AG08395 (cell line): ENCODE data around the gene SYK.

Experiments
- DNase-seq: peaks from one replicate; pipeline ENCODE4 v3.0.0; 2012; ENCODE audit warnings: mixed read lengths, low spot score

Gene SYK

DNA sequence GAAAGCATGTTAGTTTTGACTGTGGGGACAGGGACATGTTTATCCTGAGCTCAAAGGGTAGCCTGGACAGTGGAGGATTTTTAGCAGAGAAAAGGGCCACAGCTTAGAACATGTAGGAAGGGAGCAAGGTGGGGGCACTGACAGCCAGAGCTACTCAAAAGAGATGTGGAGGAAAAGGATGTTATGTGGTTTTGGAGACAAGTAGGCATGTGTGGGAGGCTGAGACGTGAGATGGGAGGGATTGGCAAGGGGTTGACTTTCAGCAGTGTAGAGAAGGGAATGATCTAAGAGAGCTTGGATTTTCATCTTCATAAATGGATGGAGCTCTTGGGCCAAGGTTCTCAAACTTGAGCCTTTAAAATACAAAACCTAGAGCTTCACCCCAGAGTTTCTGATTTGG, 24.0 kb downstream of the SYK start:
- DNase-seq = no peak

GRCh38 chr9:90826326-90827020, 24.9 kb downstream of the SYK start:
- DNase-seq = no peak

DNA sequence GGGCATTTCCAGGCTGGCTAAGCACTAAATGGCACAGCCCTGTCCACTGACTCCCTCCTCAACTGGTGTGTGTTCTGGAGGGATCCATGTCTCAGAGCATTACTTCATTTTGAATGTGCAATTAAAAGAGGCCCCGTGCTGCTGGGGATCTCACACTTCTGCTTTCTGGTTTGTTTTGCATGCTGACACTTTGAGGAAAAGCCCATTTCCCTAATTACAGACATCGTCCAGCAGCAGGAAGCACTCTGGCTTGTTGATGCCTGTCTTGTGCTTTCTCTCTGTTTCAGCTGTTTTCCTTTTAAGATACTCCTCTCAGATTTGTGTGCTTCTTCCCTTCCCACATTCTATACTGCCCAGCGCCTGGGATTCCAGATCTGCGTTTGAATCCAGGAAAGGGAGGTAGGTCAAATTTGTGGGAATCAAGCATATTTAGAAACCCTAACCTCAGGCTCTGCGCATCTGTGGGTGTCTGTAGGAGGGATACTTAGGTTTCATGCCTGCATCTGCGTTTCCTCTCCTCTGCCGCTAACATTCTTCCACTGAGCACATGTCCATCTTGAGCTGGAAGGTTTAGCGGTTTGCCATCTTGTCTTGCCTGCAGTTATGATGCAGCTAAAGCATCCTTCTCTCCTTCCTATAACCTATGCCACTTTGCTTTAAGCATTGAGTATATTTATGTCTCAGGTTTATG, 25.7 kb downstream of the SYK start:
- no peak for DNase-seq

GRCh38 chr9:90830051-90830450, 28.4 kb downstream of the SYK start:
- no peak for DNase-seq

- no peak for DNase-seq
Measured at GRCh38 chr9:90830977-90831376, 29.4 kb downstream of the SYK start.

DNA sequence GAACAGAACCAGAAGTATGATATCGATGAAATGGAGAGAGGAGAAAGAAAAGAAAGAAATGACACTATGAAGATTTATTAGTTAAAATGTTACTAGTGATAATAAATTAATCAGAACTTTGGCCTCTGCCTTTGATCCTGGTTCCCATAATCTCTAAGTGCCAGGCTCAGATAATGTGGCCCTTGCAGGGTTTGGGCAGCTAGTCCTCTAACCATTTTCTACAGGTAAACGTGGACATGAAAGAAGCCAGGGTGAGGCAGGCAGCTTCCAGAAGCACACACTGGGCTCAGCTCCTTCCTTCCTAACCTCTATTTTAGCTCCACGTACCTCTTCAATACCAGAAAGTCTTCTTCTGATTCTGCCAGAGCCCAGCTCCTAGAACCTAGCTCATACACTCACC, 30.6 kb downstream of the SYK start:
- no peak for DNase-seq

DNA sequence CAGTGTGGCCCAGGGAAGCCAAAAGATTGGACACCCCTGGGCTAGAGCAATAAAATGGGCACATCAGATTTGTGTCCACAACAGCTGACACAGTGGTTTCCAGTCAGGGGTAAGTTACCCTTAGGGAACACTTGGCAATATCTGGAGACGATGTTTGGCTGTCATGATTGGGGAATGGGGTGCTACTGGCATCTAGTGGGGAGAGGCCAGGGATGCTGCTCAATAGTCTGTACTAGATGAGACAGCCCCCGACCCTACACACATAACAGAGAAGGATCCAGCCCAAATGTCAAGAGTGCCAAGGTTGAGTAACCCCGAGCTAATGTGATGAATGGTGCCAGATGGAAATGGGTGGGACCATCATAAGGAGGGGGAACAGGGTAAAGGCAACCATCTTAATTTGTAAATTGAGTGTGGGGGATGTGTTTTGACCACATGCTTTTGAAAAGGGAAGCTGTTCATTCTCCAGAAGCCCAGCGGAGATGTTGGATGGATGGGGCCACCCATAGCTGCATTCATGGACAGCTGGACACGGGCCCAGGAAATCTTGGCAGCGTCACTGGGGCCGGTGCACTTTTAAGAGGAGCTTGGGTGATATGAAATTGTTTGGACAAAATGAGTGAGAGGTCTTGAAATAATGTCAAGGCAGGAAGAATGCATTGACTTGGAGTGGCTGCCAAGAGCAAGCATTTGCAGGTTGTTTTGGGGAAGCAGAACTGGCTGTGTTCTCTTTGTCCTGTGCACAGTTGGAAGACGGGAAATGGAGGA, 33.4 kb downstream of the SYK start:
- no peak for DNase-seq

DNA sequence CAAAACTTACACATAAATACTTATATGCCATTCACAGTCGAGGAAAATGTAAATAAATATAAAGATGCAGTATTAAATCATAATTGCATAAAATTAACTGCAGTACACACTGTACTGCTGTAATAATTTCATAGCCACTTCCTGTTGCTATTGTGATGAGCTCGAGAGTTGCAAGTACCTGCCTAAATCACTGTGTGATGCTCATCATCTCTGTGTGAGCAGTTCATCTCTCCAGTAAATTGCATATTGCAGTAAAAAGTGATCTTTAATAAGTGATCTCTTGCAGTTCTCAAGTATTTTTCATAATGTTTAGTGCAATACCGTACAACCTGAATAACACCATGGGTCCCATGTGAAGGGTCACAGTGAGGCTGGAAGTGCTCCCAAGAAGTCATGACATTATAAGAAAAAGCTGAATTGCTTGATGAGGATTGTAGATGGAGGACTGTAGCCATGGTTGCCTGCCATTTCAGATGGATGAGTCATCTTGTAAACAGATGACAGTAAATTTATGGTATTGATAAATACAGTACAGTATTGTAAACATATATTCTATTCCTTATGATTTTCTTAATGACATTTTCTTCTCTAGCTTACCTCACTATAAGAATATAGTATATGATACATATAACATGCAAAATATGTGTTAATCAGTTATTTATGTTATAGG, 34.9 kb downstream of the SYK start:
- DNase-seq = no peak

GRCh38 chr9:90838098-90838497, 36.5 kb downstream of the SYK start:
- DNase-seq = no peak

DNA sequence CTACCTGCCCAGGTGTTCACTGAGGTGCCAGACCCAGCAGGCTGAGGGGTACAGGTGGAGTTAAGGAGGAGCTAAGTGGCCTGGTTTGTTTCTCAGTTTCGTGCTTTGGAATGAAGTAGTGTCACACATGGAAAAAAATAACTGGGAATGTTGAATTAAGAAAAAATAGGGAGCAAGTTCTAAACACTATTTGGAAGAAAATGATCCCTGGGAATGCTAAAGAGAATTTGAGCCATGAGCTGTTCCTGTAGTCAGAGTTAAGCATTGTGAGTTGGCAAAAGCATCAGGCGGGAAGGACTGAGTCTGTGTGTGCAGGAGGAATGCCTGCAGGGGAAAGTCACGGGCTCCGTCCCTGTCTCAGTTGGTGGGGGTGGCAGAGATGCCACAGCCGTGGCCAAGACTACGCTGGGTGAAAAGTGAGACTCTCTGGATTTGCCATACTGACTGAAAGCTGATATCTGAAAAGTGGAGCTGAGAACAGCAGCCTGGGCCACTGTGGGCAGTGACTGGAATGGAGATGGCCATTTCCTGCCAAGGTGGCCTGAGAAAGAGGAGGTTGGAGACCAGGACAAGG, 37.0 kb downstream of the SYK start:
- DNase-seq = no peak

- no peak for DNase-seq
Measured at GRCh38 chr9:90839183-90839728, 37.6 kb downstream of the SYK start.

GRCh38 chr9:90840696-90841095, 39.1 kb downstream of the SYK start:
- DNase-seq = no peak

DNA sequence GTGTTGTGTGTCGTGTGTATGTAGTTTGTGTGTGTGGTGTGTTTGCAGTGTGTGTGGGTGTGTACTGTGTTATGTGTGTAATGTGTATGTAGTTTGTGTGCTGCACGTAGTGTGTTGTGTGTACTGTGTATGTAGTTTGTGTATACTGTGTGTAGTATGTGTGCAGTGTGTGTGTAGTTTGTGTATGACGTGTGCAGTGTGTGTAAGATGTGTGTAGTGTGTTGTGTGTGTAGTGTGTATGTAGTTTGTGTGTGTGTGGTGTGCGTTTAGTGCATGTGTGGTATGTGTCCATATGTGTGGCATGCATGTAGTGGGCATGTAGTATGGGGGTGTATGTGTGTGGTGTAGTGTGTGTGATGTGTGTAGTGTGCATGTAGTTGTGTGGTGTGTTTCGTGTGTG, 39.6 kb downstream of the SYK start:
- no peak for DNase-seq

DNA sequence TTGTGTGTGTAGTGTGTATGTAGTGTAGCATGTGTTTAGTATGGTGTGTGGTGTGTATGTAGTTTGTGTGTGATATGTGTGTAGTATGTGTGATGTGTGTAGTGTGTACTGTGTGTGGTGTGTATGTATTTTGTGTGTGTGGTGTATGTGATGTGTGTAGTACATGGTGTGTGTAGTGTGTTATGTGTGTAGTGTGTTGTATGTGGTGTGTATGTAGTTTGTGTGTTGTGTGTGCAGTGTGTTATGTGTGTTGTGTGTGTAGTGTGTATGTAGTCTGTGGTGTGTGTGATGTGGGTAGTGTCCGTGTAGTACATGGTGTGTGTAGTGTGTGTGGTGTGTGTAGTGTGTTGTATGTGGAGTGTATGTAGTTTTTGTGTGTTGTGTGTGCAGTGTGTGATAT, 40.0 kb downstream of the SYK start:
- DNase-seq = no peak

GRCh38 chr9:90842176-90842777, 40.7 kb downstream of the SYK start:
- DNase-seq = no peak

DNA sequence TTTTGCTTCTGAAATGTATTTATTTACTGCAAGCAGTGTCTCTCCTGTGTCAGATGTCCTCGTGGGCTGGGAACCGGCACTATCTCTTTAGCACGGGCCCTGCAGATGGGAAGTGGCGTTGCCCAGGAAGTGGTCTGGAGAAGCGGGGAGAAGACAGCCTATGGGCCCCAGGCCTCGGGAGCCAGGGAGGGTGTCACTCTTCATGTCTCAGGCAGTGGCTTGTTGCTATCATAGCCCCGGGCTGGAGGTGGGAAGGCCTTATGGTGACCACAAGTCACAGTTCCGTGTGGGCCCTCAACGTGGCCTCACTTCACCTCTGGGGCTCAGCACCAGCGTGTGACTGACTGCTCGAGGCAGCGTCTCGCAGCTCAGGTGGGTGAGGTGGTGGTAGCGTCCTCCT, 41.4 kb downstream of the SYK start:
- DNase-seq = no peak

- DNase-seq = no peak
Measured at GRCh38 chr9:90843525-90843924, 41.9 kb downstream of the SYK start.

- DNase-seq = no peak
Measured at GRCh38 chr9:90844326-90844725, 42.7 kb downstream of the SYK start.

DNA sequence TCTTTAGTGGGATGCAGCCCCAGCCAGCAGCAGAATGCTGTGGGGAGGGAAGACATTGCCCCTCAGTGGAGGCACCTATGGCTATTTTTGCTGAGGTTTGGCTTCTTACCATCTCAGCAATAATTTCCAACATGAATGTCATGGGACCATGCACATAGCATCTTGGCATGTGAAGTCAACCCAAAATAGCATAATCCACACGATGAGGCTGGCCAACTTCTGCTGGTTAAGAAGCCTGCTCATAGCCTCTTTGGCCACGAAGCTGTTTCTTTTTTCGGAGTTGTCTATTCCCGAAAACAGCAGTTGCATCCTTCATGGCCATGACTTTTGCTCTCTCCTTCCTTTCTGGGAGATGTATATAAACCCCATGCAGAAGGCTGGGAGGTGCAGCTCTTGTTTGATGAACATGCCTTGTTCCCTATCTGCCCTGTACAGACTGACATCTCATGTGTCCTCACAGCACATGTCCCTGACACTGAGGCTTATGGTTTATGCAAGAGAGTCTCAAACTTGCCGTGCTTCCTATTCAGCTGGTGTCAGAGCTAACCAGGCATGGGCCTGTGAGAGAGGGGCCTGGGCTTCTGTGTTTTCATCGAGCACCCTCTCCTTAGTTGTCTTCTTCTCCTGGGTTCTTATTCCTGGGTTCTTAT, 45.3 kb downstream of the SYK start:
- DNase-seq = no peak

GRCh38 chr9:90847971-90848370, 46.4 kb downstream of the SYK start:
- no peak for DNase-seq

DNA sequence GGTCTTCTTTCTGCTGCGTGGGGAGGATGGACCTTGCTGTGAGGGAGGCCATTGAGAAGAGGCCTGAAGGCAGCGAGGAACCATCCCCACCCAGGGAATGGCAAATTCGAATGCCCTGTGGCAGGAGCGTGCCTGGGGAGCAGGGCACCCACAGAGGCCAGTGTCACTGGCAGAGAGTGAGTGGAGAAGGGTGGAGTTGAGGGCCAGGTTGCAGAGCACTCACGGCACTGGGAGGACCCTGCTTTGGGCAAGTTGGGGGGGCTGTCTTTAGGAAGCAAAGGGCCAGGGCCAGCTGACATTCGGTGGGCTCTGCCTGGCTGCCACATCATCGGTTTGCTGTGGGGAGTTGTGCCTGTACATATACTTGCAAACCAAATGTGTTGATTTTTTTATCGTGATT, 47.2 kb downstream of the SYK start:
- no peak for DNase-seq
